Memory B cell (primary cell): Measurements from ENCODE around the gene PCK2.

ENCODE experiments used
- ATAC-seq: fragments of 150-1000 bp; cut with Tn5 transposase; 2 replicates; pipeline ENCODE4 v1.10.0; 2021; ENCODE audit warnings: low read depth, mild to moderate bottlenecking, moderate library complexity
- DNase-seq, 2 donors: peaks; one replicate each; pipeline ENCODE4 v3.0.0; 2022; ENCODE audit warnings: low spot score in 2 of 2
- H3K27ac Mint-ChIP-seq: one replicate; pipeline ENCODE4 v1.8.0; 2022; ENCODE audit warnings: mild to moderate bottlenecking, moderate library complexity, mixed read lengths
- H3K27me3 Mint-ChIP-seq: one replicate; pipeline ENCODE4 v1.8.0; 2022; ENCODE audit warnings: mixed read lengths
- H3K36me3 Mint-ChIP-seq: one replicate; pipeline ENCODE4 v1.8.0; 2022; ENCODE audit warnings: mild to moderate bottlenecking, mixed read lengths
- H3K4me1 Mint-ChIP-seq: one replicate; pipeline ENCODE4 v1.8.0; 2022; ENCODE audit warnings: mixed read lengths
- H3K4me3 Mint-ChIP-seq: one replicate; pipeline ENCODE4 v1.8.0; 2022; ENCODE audit warnings: mild to moderate bottlenecking, moderate library complexity, mixed read lengths
- H3K9me3 Mint-ChIP-seq: one replicate; pipeline ENCODE4 v1.8.0; 2022; ENCODE audit warnings: mixed read lengths

The PCK2 gene

GRCh38 chr14:24067133-24068082 is 26.7 kb upstream of the PCK2 start:
- DNase-seq (no peak), ATAC-seq (no peak)
- Mint-ChIP-seq H3K36me3 (peaks cover 2% of the 10 kb centered on the region), H3K4me1 (peaks cover 2% of the 10 kb centered on the region), H3K27ac (no peak overlapping the region), H3K4me3 (no peak overlapping the region), H3K9me3 (no peaks in the 10 kb centered on the region), H3K27me3 (peaks cover 4% of the 10 kb centered on the region)

GRCh38 chr14:24068711-24069410 is 25.2 kb upstream of the PCK2 start:
- Mint-ChIP-seq H3K9me3 (no peaks in the 10 kb centered on the region), H3K4me1 (peaks cover 2% of the 10 kb centered on the region), H3K27me3 (peaks cover 4% of the 10 kb centered on the region), H3K4me3 (no peak overlapping the region), H3K27ac (no peak overlapping the region), H3K36me3 (peaks cover 2% of the 10 kb centered on the region)
- DNase-seq (no peak), ATAC-seq (no peak)

GRCh38 chr14:24069411-24069735 is 24.7 kb upstream of the PCK2 start:
- DNase-seq: no peak

GRCh38 chr14:24070285-24071143 is 23.6 kb upstream of the PCK2 start:
- DNase-seq (no peak), ATAC-seq (no peak)
- Mint-ChIP-seq H3K36me3 (peaks cover 2% of the 10 kb centered on the region), H3K4me1 (peaks cover 7% of the 10 kb centered on the region), H3K9me3 (no peaks in the 10 kb centered on the region), H3K27ac (no peak overlapping the region), H3K27me3 (peaks cover 4% of the 10 kb centered on the region), H3K4me3 (no peak overlapping the region)

More at GRCh38 chr14:24069411-24069735, 24.7 kb upstream of the PCK2 start:
- Mint-ChIP-seq H3K27ac (no peak overlapping the region), H3K4me3 (no peak overlapping the region), H3K36me3 (peaks cover 2% of the 10 kb centered on the region), H3K9me3 (no peaks in the 10 kb centered on the region), H3K4me1 (peaks cover 2% of the 10 kb centered on the region), H3K27me3 (peaks cover 4% of the 10 kb centered on the region)
- ATAC-seq: no peak

GRCh38 chr14:24071144-24071697 is 22.9 kb upstream of the PCK2 start, which contains the start of gene CPNE6:
CPNE6 (plus strand) TSS chr14:24071562; CDS start chr14:24072937, 1,375 bp downstream.
- peaks cover 2% of the 10 kb centered on the region for H3K36me3 Mint-ChIP-seq
- no peak within 1 kb of the TSS for H3K27ac Mint-ChIP-seq
- DNase-seq: no peak
- no peaks in the 10 kb centered on the region for H3K9me3 Mint-ChIP-seq
- H3K27me3 Mint-ChIP-seq: peaks cover 4% of the 10 kb centered on the region
- H3K4me1 Mint-ChIP-seq: peaks cover 13% of the 10 kb centered on the region
- ATAC-seq: no peak
- no peak within 1 kb of the TSS for H3K4me3 Mint-ChIP-seq

- ATAC-seq: no peak
- H3K36me3 Mint-ChIP-seq: no peaks in the 10 kb centered on the region
- DNase-seq: no peak
- H3K9me3 Mint-ChIP-seq: no peaks in the 10 kb centered on the region
- H3K27ac Mint-ChIP-seq: no peak overlapping the region
- peaks cover 15% of the 10 kb centered on the region for H3K4me1 Mint-ChIP-seq
- H3K4me3 Mint-ChIP-seq: no peak overlapping the region
- H3K27me3 Mint-ChIP-seq: peaks cover 4% of the 10 kb centered on the region
Measured at GRCh38 chr14:24071836-24072430, 22.2 kb upstream of the PCK2 start.

- ATAC-seq (no peak), DNase-seq (no peak)
- H3K27me3 Mint-ChIP-seq: peaks cover 4% of the 10 kb centered on the region
- no peaks in the 10 kb centered on the region for H3K36me3 Mint-ChIP-seq
- no peak overlapping the region for H3K4me3 Mint-ChIP-seq
- peaks cover 15% of the 10 kb centered on the region for H3K4me1 Mint-ChIP-seq
- no peak overlapping the region for H3K27ac Mint-ChIP-seq
- no peaks in the 10 kb centered on the region for H3K9me3 Mint-ChIP-seq
Measured at GRCh38 chr14:24072436-24072835, 21.7 kb upstream of the PCK2 start.

GRCh38 chr14:24072881-24073877 is 20.9 kb upstream of the PCK2 start:
- Mint-ChIP-seq H3K36me3 (no peaks in the 10 kb centered on the region), H3K27me3 (peaks cover 4% of the 10 kb centered on the region), H3K9me3 (no peaks in the 10 kb centered on the region), H3K4me1 (peaks cover 15% of the 10 kb centered on the region), H3K27ac (no peak overlapping the region), H3K4me3 (no peak overlapping the region)
- ATAC-seq (no peak), DNase-seq (no peak)

GRCh38 chr14:24074625-24075484 is 19.3 kb upstream of the PCK2 start:
- no peak for ATAC-seq

GRCh38 chr14:24075485-24076301 is 18.4 kb upstream of the PCK2 start:
- H3K4me3 Mint-ChIP-seq: peak overlapping the region; percentile 58

More at GRCh38 chr14:24074625-24075484, 19.3 kb upstream of the PCK2 start:
- Mint-ChIP-seq H3K9me3 (no peaks in the 10 kb centered on the region), H3K27me3 (peaks cover 4% of the 10 kb centered on the region), H3K4me3 (peak overlapping the region; percentile 58), H3K36me3 (no peaks in the 10 kb centered on the region), H3K4me1 (peaks cover 23% of the 10 kb centered on the region), H3K27ac (peak overlapping the region; percentile 56)
- no peak for DNase-seq

GRCh38 chr14:24076302-24076601 is 17.9 kb upstream of the PCK2 start:
- peak overlapping the region; percentile 63 for H3K27ac Mint-ChIP-seq

More at GRCh38 chr14:24075485-24076301, 18.4 kb upstream of the PCK2 start:
- Mint-ChIP-seq H3K27me3 (peaks cover 4% of the 10 kb centered on the region), H3K9me3 (no peaks in the 10 kb centered on the region), H3K4me1 (peaks cover 28% of the 10 kb centered on the region), H3K27ac (peak overlapping the region; percentile 56), H3K36me3 (no peaks in the 10 kb centered on the region)
- no peak for DNase-seq
- peak; percentile 92 for ATAC-seq

More at GRCh38 chr14:24076302-24076601, 17.9 kb upstream of the PCK2 start:
- H3K4me3 Mint-ChIP-seq: no peak overlapping the region
- H3K9me3 Mint-ChIP-seq: no peaks in the 10 kb centered on the region
- no peaks in the 10 kb centered on the region for H3K36me3 Mint-ChIP-seq
- peaks cover 28% of the 10 kb centered on the region for H3K4me1 Mint-ChIP-seq
- DNase-seq (no peak), ATAC-seq (no peak)
- no peaks in the 10 kb centered on the region for H3K27me3 Mint-ChIP-seq
